Uterus (tissue), 2 donors: ENCODE results near the gene DENND2D.

Experiments used
- CTCF ChIP-seq, 4 experiments: fragments of 200-600 bp in 2 of 4; fragments of 450-650 bp in 2 of 4; sonication (generic) in 2 of 4; IDR thresholded peaks; one replicate each; pipeline ENCODE4 v1.5.1; 2016 to 2019; ENCODE audit warnings: antibody characterized with exemption in 4 of 4, mild to moderate bottlenecking in 2 of 4, moderate library complexity in 1 of 4
- POLR2A ChIP-seq, 2 donors: fragments of 450-650 bp; IDR thresholded peaks; one replicate each; pipeline ENCODE4 v1.6.1; 2016; ENCODE audit warnings: antibody characterized with exemption in 2 of 2, mild to moderate bottlenecking in 1 of 2, moderate library complexity in 1 of 2

GRCh38 chr1:111220302-111220890, 19.9 kb upstream of the DENND2D start:
- no peak for TF ChIP-seq CTCF (IDR thresholded peaks at IDR 0.05)
- no peak for TF ChIP-seq POLR2A (IDR thresholded peaks at IDR 0.05)
